Measurements from ENCODE around the gene KLHL15. TPM values are rescaled to one million over a fixed set of nuclear protein-coding genes. Genes with fewer than 3 reads are reported as not detected.

The KLHL15 gene
- total RNA-seq, 4 donors from 2014 or later = 8.0 to 21.5 (median 13.0) TPM

DNA sequence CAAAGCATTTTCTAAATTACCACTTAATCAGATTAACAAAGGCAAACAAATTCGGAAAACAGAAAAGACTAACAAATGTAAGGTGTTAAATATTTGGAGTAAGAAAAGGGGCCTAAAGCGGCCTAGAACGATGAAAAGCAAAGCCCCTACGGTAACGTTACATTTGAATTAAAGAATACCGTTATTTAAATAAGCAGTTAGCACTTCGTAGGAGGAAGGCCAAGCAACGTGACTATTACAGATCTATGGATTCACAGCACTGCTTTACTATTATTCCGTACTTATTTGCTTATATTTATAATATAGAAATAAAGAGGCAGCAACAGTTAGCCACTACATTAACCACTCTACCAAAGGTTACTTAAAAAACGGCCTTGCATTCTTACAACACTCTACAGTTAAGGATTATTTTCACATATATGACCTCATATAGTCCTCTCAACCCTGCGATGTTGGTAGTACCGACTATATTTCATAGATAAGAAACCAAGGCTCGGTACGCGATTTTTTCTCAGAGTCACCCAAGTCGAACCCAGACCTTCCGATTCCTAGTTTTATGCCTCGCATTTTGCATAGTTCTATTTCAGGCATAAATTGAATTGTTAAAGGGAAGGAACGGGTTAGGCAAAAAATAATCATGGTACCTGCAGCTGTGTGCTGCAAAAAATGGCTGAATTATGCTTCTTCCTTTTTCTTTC is 2.9 kb downstream of the KLHL15 start:
- DNase-seq (ENCODE audit: extremely low spot score) = no peak
- Histone ChIP-seq H3K9me3 (no peaks in the 10 kb centered on the region), H3K4me1 (peaks cover 0 to 34% (median 16%) of the 10 kb centered on the region in 4 donors), H3K27ac (replicated peaks in 1 of 4) (peak overlapping the region; percentile 90 to 97 (median 96)), H3K27me3 (no peaks in the 10 kb centered on the region), H3K4me3 (peak overlapping the region; percentile 73 to 84 (median 78)), H3K36me3 (no peaks in the 10 kb centered on the region)
- WGBS = 35% methylated on average over 19 of the region's 19 CpGs
- TF ChIP-seq EP300 (IDR thresholded peaks at IDR 0.05) (no peak), POLR2AphosphoS5 (IDR thresholded peaks at IDR 0.05) (no peak), POLR2A (IDR thresholded peaks at IDR 0.05; ENCODE audit: low read depth) (no peak)
- TF ChIP-seq, protein P1, sequence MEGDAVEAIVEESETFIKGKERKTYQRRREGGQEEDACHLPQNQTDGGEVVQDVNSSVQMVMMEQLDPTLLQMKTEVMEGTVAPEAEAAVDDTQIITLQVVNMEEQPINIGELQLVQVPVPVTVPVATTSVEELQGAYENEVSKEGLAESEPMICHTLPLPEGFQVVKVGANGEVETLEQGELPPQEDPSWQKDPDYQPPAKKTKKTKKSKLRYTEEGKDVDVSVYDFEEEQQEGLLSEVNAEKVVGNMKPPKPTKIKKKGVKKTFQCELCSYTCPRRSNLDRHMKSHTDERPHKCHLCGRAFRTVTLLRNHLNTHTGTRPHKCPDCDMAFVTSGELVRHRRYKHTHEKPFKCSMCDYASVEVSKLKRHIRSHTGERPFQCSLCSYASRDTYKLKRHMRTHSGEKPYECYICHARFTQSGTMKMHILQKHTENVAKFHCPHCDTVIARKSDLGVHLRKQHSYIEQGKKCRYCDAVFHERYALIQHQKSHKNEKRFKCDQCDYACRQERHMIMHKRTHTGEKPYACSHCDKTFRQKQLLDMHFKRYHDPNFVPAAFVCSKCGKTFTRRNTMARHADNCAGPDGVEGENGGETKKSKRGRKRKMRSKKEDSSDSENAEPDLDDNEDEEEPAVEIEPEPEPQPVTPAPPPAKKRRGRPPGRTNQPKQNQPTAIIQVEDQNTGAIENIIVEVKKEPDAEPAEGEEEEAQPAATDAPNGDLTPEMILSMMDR (IDR thresholded peaks at IDR 0.05) = no peak
- intact Hi-C loops (cut with DNase I) = loop anchor here (10.0 kb wide), 1 partner anchor 239 kb away; the partner anchor contains the start of gene SAT1

DNA sequence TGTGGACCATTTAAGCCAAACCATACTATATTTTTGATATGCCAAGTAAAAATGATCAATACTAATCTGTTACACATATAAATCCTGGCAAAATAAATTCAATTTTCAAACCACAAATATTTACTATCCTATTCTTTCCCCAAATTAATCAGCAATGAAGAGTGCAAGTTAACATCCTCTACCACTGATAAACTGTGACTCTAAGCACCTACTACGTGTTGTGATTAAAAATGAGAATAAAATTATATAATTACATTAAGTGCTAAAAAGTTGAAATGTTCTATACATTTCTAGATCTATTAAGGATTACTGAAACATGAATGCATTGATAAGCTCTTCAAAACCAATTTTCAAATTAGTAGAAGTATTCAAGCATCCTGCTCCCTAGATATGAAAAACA is 3.4 kb downstream of the KLHL15 start:
- H3K27ac ChIP-seq (replicated peaks in 1 of 4) = peak overlapping the region; percentile 90 to 97 (median 96)
- TF ChIP-seq EP300 (IDR thresholded peaks at IDR 0.05) = no peak
- no peak for TF ChIP-seq POLR2AphosphoS5 (IDR thresholded peaks at IDR 0.05)
- TF ChIP-seq, protein P1 (IDR thresholded peaks at IDR 0.05) = no peak
- TF ChIP-seq POLR2A (IDR thresholded peaks at IDR 0.05; ENCODE audit: low read depth) = no peak
- 33% methylated on average over 1 of the region's 1 CpG for WGBS
- no peak for DNase-seq (ENCODE audit: extremely low spot score)
- no peaks in the 10 kb centered on the region for H3K36me3 ChIP-seq
- peak overlapping the region; percentile 73 to 84 (median 78) for H3K4me3 ChIP-seq
- H3K4me1 ChIP-seq = peaks cover 0 to 40% (median 20%) of the 10 kb centered on the region in 4 donors
- no peaks in the 10 kb centered on the region for H3K9me3 ChIP-seq
- intact Hi-C loops (cut with DNase I) = loop anchor here (10.0 kb wide), 1 partner anchor 239 kb away; the partner anchor contains the start of gene SAT1
- H3K27me3 ChIP-seq = no peaks in the 10 kb centered on the region

DNA sequence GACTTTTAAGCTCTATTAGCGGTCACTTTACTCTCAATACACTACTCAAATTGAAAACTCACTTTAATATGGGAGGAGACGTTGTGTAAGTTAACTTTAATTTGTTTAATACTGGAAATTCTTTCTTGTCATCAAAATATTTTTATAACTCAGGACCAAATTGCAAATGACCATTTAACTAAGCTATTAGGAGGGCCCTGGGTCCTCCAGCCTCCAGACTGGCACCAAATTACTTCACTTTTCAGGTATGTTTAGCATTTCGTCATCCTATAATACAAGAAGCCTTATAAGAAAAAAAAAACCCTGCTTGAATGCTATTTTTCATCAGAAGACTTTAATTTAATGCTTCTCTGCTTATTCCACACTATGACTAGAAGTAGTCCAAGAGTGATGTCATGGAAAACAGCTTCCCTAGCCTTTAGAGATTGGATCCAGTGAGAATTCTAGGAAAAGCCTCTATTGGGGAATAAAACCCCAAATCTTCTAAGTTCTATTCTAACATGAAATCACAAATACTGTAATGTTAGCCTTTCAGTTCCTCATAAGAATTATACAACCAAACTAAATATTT is 6.6 kb downstream of the KLHL15 start:
- no peaks in the 10 kb centered on the region for H3K9me3 ChIP-seq
- DNase-seq (ENCODE audit: extremely low spot score) = no peak
- no peak overlapping the region for H3K4me3 ChIP-seq
- 41% methylated on average over 3 of the region's 3 CpGs for WGBS
- peak overlapping the region; percentile 43 to 70 (median 51) for H3K27ac ChIP-seq (replicated peaks in 1 of 4)
- TF ChIP-seq POLR2AphosphoS5 (IDR thresholded peaks at IDR 0.05) (no peak), EP300 (IDR thresholded peaks at IDR 0.05) (no peak), POLR2A (IDR thresholded peaks at IDR 0.05; ENCODE audit: low read depth) (no peak)
- TF ChIP-seq, protein P1 (IDR thresholded peaks at IDR 0.05) = no peak
- no peaks in the 10 kb centered on the region for H3K27me3 ChIP-seq
- intact Hi-C loops (cut with DNase I) = loop anchor here (10.0 kb wide), 1 partner anchor 236 kb away; the partner anchor contains the start of gene SAT1
- no peaks in the 10 kb centered on the region for H3K36me3 ChIP-seq
- H3K4me1 ChIP-seq = peaks cover 0 to 41% (median 21%) of the 10 kb centered on the region in 4 donors

DNA sequence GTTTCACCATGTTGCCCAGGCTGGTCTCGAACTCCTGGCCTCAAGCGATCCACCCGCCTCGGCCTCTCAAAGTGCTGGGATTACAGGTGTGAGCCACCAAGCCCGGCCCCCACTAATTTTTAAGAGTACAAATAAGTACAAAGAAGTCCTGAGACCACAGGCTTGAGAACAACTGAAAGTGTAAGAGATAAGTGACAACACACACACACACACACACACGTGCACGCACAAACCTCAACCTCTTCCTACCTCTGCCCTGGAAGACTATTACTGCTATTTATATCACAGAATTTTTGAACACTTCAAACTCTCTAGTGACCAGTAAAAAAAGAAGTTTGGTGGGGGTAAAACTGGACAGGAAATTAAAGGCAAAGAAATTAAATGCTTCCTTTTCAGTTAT is 7.5 kb downstream of the KLHL15 start:
- WGBS = 69% methylated on average over 7 of the region's 7 CpGs
- DNase-seq (ENCODE audit: extremely low spot score) = no peak
- Histone ChIP-seq H3K27me3 (no peaks in the 10 kb centered on the region), H3K4me3 (no peak overlapping the region), H3K4me1 (peaks cover 0 to 47% (median 21%) of the 10 kb centered on the region in 4 donors), H3K36me3 (no peaks in the 10 kb centered on the region), H3K9me3 (no peaks in the 10 kb centered on the region), H3K27ac (replicated peaks in 1 of 4) (peak overlapping the region; percentile 43 to 70 (median 51))
- TF ChIP-seq EP300 (IDR thresholded peaks at IDR 0.05) = no peak
- TF ChIP-seq, protein P1 (IDR thresholded peaks at IDR 0.05) = no peak
- no peak for TF ChIP-seq POLR2AphosphoS5 (IDR thresholded peaks at IDR 0.05)
- no peak for TF ChIP-seq POLR2A (IDR thresholded peaks at IDR 0.05; ENCODE audit: low read depth)
- intact Hi-C loops (cut with DNase I) = no loop called here

Measured in esophagus muscularis mucosa (tissue), 4 donors.